GM20000 (cell line): ENCODE measurements around the gene TOX3.

Experiments
- DNase-seq: peaks from one replicate; pipeline ENCODE4 v3.0.0; 2012; ENCODE audit warnings: low spot score
- TF ChIP-seq, protein P1 (sequence below): IDR thresholded peaks from 2 replicates; pipeline ENCODE4 v1.5.1; 2012; ENCODE audit warnings: mild to moderate bottlenecking, control low read depth; ENCODE audit errors: extremely low read depth, missing control alignments

The TOX3 gene

DNA sequence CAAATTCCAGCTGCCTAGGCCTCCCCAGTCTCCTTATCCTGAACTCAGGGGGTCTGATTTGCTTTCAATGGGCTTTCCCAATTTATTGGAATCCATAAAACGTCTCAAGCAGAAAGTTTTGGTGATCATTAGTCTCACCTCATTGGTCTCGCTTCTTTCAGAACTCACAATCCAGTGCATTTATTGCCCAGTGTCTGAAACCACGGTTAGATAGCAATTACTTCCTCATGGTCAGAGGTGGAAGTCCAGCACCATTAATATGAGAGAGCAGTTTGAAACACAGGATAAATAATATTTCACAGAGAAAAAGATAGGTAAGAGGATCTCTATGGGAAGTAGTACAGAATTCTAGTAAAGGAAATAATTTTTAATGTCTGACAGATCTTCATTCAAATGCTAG, 128.7 kb downstream of the TOX3 start:
- TF ChIP-seq, protein P1, sequence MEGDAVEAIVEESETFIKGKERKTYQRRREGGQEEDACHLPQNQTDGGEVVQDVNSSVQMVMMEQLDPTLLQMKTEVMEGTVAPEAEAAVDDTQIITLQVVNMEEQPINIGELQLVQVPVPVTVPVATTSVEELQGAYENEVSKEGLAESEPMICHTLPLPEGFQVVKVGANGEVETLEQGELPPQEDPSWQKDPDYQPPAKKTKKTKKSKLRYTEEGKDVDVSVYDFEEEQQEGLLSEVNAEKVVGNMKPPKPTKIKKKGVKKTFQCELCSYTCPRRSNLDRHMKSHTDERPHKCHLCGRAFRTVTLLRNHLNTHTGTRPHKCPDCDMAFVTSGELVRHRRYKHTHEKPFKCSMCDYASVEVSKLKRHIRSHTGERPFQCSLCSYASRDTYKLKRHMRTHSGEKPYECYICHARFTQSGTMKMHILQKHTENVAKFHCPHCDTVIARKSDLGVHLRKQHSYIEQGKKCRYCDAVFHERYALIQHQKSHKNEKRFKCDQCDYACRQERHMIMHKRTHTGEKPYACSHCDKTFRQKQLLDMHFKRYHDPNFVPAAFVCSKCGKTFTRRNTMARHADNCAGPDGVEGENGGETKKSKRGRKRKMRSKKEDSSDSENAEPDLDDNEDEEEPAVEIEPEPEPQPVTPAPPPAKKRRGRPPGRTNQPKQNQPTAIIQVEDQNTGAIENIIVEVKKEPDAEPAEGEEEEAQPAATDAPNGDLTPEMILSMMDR: no peak
- DNase-seq: no peak

DNA sequence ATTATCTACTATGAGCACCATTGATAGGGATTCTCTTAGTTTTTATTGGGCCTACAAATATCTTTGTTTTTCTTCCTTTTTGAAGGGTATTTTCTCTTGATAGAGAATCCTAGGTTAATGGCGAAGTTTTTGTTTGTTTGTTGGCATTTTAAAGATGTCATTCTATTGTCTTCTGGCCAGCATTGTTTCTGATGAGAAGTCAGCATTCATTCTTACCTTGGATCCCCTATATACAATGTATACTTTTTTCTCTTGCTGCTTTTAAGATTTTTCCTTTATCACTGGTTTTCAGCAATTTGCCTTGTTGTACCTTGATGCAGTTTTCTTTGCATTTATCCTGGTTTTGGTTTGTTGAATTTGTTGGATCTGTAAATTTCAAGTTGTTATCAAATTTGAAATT, 130.1 kb downstream of the TOX3 start:
- DNase-seq: no peak
- TF ChIP-seq, protein P1: no peak

DNA sequence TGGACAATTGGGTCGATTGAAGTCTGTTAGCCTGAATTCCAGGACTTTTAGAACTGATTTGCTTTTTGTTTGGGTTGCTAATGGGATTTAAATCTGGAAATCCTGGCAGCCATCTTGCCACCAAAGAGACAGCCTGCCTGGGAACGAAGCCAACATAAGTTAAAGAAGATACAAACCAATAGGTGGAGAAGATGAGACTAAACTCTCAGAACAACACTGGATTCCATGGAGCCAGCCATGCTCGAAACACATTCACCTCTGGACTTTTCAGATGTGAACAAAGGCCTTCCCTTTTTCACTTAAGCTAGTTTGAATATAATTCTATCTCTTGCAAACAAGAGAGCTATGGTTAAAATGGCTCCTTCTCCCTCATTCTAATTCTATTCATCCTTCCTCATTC, 135.9 kb downstream of the TOX3 start:
- TF ChIP-seq, protein P1: no peak
- DNase-seq: no peak

DNA sequence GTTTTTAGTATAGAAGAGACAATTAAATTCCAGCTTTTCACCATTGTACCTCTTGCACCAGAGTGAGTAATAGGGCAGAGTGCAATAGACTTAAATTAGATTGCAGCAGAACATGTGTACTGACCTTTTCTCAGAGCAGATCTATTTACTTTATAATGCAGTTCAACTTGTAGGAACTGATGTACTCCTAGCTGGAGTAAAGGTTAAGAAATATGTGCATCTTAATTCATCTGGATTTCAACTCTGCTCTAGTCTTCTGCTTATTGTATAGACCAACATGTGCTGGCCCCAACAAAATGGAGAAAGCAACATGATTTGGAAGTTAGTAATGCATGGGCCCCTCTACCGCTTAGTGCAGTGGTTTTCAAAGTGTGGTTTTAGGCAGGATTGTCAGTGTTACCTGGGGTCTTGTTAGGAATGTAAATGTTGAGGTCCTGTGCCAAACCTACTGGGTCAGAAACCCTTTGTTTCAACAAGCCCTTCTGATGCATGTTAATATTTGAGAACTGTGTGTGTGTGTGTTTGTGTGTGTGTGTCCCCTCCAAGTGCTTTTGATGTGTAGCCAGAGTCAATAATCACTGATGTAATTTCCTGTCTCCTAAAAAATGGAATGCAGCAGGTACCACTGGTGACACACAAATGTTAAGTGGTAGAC, 138.6 kb downstream of the TOX3 start:
- TF ChIP-seq, protein P1: no peak
- no peak for DNase-seq

DNA sequence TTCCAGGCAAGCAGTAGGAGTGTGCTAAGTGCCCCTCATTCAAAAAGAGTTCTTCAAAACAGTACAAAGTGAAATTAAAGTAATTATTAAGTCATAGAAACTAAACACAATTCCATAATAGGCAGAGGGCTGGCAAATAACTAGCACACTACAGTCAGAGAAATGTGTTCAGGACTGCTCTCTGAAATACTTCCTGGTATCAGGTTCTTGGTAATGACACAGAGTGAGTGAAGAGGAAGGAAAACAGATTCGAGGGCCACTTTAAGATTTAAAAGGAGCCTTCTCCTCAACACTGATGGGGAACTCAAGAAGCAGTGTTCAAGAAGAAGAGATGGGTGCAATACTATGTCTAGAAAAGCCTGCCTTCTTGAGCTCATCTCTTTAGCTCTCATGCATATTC, 139.2 kb downstream of the TOX3 start:
- no peak for DNase-seq
- TF ChIP-seq, protein P1: no peak

DNA sequence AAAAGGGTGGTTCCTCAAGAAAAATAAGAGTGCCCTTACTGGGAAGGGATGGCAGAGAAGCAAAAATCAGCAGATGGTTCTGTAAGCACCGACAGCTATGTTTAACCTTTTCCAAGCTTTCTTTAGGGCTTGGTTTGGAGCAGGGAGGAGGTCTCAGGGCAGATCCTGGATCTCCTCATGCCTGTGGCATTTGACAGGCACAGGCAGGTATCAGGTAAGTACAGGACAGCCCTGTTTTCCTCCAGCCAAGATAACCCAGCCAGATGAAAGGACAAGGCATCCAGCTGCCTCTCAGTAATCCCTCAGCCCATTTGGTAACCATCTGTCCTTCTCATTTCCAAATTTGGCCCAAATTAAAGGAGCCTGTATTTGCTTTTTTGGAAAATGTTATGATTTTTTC, 141.5 kb downstream of the TOX3 start:
- DNase-seq: no peak
- TF ChIP-seq, protein P1: no peak

DNA sequence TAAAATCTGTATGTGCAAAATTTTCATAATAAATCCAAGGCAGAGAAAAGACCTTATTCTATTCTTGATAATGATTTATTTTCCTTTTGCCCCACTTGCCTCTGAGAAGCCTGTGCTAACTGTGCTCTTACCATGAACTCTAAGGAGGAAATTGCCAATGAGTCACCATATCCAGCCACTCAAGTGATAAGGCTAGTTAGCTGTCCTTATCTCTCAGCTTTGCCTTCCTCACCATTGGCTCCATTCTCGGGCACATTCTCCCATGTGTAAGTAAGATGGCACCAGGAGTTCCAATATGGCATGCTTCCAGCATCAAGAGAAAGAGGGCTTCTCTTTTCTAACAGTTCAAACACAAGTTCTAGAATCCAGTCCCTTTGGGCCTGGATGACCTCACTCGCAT, 142.4 kb downstream of the TOX3 start:
- TF ChIP-seq, protein P1: no peak
- no peak for DNase-seq
